HepG2 (cell line): ENCODE measurements around the gene SULT4A1. TPM values are rescaled to one million over a fixed set of nuclear protein-coding genes. Genes with fewer than 3 reads are reported as not detected.

Source experiments
- ATAC-seq: fragments of 200-7000 bp; cut with Tn5 transposase; 3 replicates; pipeline ENCODE4 v1.9.1; 2020; ENCODE audit warnings: mild to moderate bottlenecking, moderate library complexity
- BruUV-seq: library from RNA; stranded (reverse); fragments of 400-500 nt; replicated peaks from 2 replicates; lab custom pipeline; 2021; lab: Mats Ljungman, UMichigan
- CTCF ChIA-PET: fragments of 300-600 bp; formaldehyde crosslinking; extraction: SDS; loops from one replicate; lab custom pipeline; 2021; ENCODE audit warnings: low total read pairs, inconsistent platforms, low intra/inter-chr PET ratio; lab: Yijun Ruan, JAX
- POLR2A ChIA-PET: fragments of 350-600 bp; sonication (Branson Sonifier 250); formaldehyde crosslinking; loops from one replicate; lab custom pipeline; 2020; ENCODE audit warnings: antibody characterized with exemption, inconsistent platforms; lab: Yijun Ruan, JAX
- DNase-seq: peaks from one replicate; pipeline ENCODE4 v3.0.0-alpha.2; 2015; ENCODE audit warnings: low spot score
- FAIRE-seq: peaks from 3 replicates; lab custom pipeline; 2011; peaks lifted over from hg19 to GRCh38; lab: Jason Lieb, UNC
- H2AFZ ChIP-seq: one replicate; pipeline ENCODE4 v1.6.1; 2011; ENCODE audit warnings: low read length, inconsistent platforms
- H3K27ac ChIP-seq: fragments of 300-600 bp; 3 replicates; pipeline ENCODE4 v1.8.0; 2011; ENCODE audit warnings: mixed run types, mild to moderate bottlenecking, mixed read lengths, low read length, inconsistent platforms; ENCODE audit not compliant: insufficient read depth; ENCODE audit errors: extremely low read length
- H3K27me3 ChIP-seq, 2 experiments: fragments of 200-600 bp in 1 of 2; 2 replicates in 1 of 2; 3 replicates in 1 of 2; pipeline versions ENCODE4 v1.6.0 to v1.8.0; 2011; ENCODE audit warnings: low read length in 2 of 2, mild to moderate bottlenecking in 2 of 2, moderate library complexity in 2 of 2, inconsistent platforms in 1 of 2; ENCODE audit not compliant: insufficient read depth in 2 of 2, control insufficient read depth in 1 of 2
- H3K36me3 ChIP-seq, 2 experiments: fragments of 200-600 bp in 1 of 2; replicated peaks in 1 of 2; 2 replicates in 1 of 2; 3 replicates in 1 of 2; pipeline versions ENCODE4 v1.5.1 to v1.8.0; 2011; ENCODE audit warnings: low read length in 2 of 2, inconsistent platforms in 1 of 2; ENCODE audit not compliant: insufficient read depth in 2 of 2, control insufficient read depth in 1 of 2
- H3K4me1 ChIP-seq: 2 replicates; pipeline ENCODE4 v1.5.1; 2012; ENCODE audit warnings: low read length, inconsistent platforms; ENCODE audit not compliant: insufficient read depth
- H3K4me2 ChIP-seq: 2 replicates; pipeline ENCODE4 v1.6.0; 2011; ENCODE audit warnings: low read depth, low read length, inconsistent platforms
- H3K4me3 ChIP-seq, 3 experiments: fragments of 200-600 bp in 1 of 3; sonication (generic), shearing (Covaris generic) in 1 of 3; replicated peaks in 1 of 3; 2 replicates each; pipeline ENCODE4 v1.5.1; 2011 to 2016; ENCODE audit warnings: low read length in 3 of 3, inconsistent platforms in 2 of 3, low read depth in 2 of 3, mild to moderate bottlenecking in 2 of 3, control low read depth in 1 of 3, mixed read lengths in 1 of 3; ENCODE audit not compliant: insufficient read depth in 1 of 3
- H3K79me2 ChIP-seq: one replicate; pipeline ENCODE4 v1.6.1; 2011; ENCODE audit warnings: low read length, inconsistent platforms; ENCODE audit not compliant: insufficient read depth
- H3K9ac ChIP-seq: 2 replicates; pipeline ENCODE4 v1.6.0; 2011; ENCODE audit warnings: mild to moderate bottlenecking, low read depth, low read length, inconsistent platforms; ENCODE audit not compliant: insufficient read depth
- H3K9me3 ChIP-seq: 2 replicates; pipeline ENCODE4 v1.5.1; 2012; ENCODE audit warnings: mild to moderate bottlenecking, low read length
- H4K20me1 ChIP-seq: 2 replicates; pipeline ENCODE4 v1.6.0; 2011; ENCODE audit warnings: inconsistent platforms, mild to moderate bottlenecking, low read length, moderate library complexity; ENCODE audit not compliant: insufficient read depth
- EP300 ChIP-seq, 3 experiments: sonication (generic) in 1 of 3; formaldehyde crosslinking in 1 of 3; IDR thresholded peaks; 2 replicates each; pipeline versions ENCODE4 v1.5.1 to v1.6.1; 2011 to 2020; ENCODE audit warnings: low read depth in 2 of 3, low read length in 2 of 3, borderline replicate concordance in 1 of 3, improper control_type of control experiment in 1 of 3, mild to moderate bottlenecking in 1 of 3, missing genetic modification reagents in 1 of 3, moderate library complexity in 1 of 3
- SMC3 ChIP-seq: IDR thresholded peaks from 2 replicates; pipeline ENCODE4 v1.6.1; 2011; ENCODE audit warnings: low read length, improper control_type of control experiment
- ZC3H13 ChIP-seq: sonication (generic); formaldehyde crosslinking; IDR thresholded peaks from 2 replicates; pipeline ENCODE4 v1.8.1; 2023; ENCODE audit warnings: mild to moderate bottlenecking, missing genetic modification reagents, moderate library complexity
- WGBS: methylation state at CpG from one replicate; pipeline ENCODE4 v1.1.6; 2017; ENCODE audit warnings: low lambda C conversion rate; 5-methylcytosine and 5-hydroxymethylcytosine counted together
- in situ Hi-C: cut with HindIII; loops from 2 replicates; pipeline ENCODE4 v1.10.0; 2017; ENCODE audit warnings: low pct_unique_long_range_greater_than_20kb; ENCODE audit not compliant: extremely low pct_ligation_motif_present
- intact Hi-C: fragments of 100-400 bp; cut with micrococcal nuclease; formaldehyde crosslinking; loops from one replicate; pipeline ENCODE4 v1.10.0; 2022; ENCODE audit not compliant: unreplicated experiment
- polyA plus RNA-seq, 8 experiments: library from polyadenylated mRNA; depleted of rRNA in 3 of 8; stranded (reverse) in 7 of 8; unstranded in 1 of 8; fragments of >200 nt; fragmentation: Illumina TruSeq in 4 of 8; extraction: Trizol in 4 of 8; gene quantifications; 2 replicates each; pipeline versions ENCODE4 v1.2.1 to v1.2.3, GENCODE V29; 2011 to 2016; ENCODE audit warnings: low read depth in 4 of 8, missing spikeins in 1 of 8, mixed read lengths in 1 of 8; ENCODE audit not compliant: insufficient read depth in 1 of 8
- total RNA-seq, 5 experiments: library from RNA; depleted of rRNA; stranded (reverse); fragments of >200 nt; fragmentation: Illumina TruSeq; extraction: Trizol; gene quantifications; 2 replicates each; pipeline ENCODE4 v1.2.3, GENCODE V29; 2016; ENCODE audit warnings: low read depth in 1 of 5
- TF ChIP-seq, protein P1 (sequence below): sonication (generic); formaldehyde crosslinking; conservative IDR thresholded peaks from 2 replicates; pipeline ENCODE4 v1.4.0; 2020; ENCODE audit warnings: missing genetic modification reagents
- TF ChIP-seq, protein P2 (sequence below): sonication (generic); formaldehyde crosslinking; IDR thresholded peaks from 2 replicates; pipeline ENCODE4 v1.8.1; 2023; ENCODE audit warnings: mild to moderate bottlenecking, missing genetic modification reagents, borderline replicate concordance
- TF ChIP-seq, protein P3 (sequence below): sonication (generic); formaldehyde crosslinking; conservative IDR thresholded peaks from 2 replicates; pipeline ENCODE4 v1.8.1; 2023; ENCODE audit warnings: missing genetic modification reagents

SULT4A1 gene
- total and polyA plus RNA-seq, 2 of the 13 experiments (the other 11 are each of a cell fraction or from before 2014, with no cell fraction given), result not detected

DNA sequence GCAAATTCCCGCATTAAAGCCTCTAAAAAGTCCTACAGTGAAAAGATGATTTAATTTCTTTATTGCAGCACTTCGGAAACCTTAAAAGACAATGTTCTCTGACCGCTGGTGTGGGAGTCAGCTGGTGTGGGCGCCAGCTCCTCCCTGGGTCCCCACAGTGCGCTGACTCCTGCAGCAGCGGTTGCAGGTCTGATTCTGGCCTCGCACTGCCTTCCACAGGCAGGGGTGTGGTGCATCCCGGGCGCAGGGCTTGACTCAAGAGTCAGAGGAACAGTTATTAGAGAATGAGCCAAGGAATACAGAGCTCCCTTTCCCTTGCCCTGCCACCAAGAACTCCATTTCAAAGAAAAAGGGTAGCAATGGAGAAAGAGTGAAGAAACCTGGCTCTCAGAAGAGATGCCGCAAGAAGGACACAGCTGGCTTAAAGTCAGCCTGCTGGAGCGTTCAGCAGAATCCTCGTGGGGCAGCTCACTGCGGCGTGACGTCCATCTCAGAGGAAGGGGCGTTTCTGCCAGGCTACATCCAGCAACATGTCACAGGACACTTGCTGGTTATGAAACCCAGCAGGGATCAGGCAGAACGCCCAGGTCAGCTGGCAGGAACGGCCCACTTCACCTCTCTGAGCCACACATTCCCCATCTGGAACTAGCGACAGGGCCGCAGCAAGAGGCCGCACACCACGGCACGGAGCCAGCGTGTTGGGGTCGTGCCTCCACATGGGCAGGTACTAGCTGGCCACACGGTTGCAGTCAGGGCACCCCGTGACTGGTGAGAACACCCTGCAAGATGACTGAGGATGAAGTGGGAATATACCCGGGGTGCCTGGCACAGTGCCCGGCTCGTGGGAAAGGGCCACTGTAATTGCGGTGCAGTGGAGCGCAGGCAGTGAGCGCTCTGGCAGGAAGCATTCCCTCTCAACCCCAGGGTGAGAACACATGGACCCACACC is 32.1 kb downstream of the SULT4A1 start:
- no TSS peak for BruUV-seq
- DNase-seq, result no peak
- CTCF ChIA-PET, result no interaction called here

More for the DNA sequence above, 32.1 kb downstream of the SULT4A1 start:
- no peaks in the 10 kb centered on the region for H3K79me2 ChIP-seq
- intact Hi-C loops (no loop called here), in situ Hi-C loops (no loop called here)
- no peak overlapping the region for H3K9ac ChIP-seq
- TF ChIP-seq EP300 (IDR thresholded peaks at IDR 0.05; ENCODE audit: low read depth in 2 of 2, low read length in 2 of 2), result no peak
- TF ChIP-seq EP300 (CRISPR knock-in tag; IDR thresholded peaks at IDR 0.05; ENCODE audit: borderline replicate concordance), result no peak
- TF ChIP-seq ZC3H13 (CRISPR knock-in tag), result no peak
- TF ChIP-seq, protein P1, sequence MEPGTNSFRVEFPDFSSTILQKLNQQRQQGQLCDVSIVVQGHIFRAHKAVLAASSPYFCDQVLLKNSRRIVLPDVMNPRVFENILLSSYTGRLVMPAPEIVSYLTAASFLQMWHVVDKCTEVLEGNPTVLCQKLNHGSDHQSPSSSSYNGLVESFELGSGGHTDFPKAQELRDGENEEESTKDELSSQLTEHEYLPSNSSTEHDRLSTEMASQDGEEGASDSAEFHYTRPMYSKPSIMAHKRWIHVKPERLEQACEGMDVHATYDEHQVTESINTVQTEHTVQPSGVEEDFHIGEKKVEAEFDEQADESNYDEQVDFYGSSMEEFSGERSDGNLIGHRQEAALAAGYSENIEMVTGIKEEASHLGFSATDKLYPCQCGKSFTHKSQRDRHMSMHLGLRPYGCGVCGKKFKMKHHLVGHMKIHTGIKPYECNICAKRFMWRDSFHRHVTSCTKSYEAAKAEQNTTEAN (CRISPR knock-in tag), result no peak
- TF ChIP-seq, protein P2, sequence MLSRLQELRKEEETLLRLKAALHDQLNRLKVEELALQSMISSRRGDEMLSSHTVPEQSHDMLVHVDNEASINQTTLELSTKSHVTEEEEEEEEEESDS (CRISPR knock-in tag), result no peak
- no peak for TF ChIP-seq SMC3
- TF ChIP-seq, protein P3, sequence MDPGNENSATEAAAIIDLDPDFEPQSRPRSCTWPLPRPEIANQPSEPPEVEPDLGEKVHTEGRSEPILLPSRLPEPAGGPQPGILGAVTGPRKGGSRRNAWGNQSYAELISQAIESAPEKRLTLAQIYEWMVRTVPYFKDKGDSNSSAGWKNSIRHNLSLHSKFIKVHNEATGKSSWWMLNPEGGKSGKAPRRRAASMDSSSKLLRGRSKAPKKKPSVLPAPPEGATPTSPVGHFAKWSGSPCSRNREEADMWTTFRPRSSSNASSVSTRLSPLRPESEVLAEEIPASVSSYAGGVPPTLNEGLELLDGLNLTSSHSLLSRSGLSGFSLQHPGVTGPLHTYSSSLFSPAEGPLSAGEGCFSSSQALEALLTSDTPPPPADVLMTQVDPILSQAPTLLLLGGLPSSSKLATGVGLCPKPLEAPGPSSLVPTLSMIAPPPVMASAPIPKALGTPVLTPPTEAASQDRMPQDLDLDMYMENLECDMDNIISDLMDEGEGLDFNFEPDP (CRISPR knock-in tag), result no peak
- H3K4me3 ChIP-seq, result no peak overlapping the region
- H3K4me1 ChIP-seq, result no peaks in the 10 kb centered on the region
- POLR2A ChIA-PET, result no interaction called here
- WGBS, result 13% methylated on average over 13 of the region's 33 CpGs
- no peaks in the 10 kb centered on the region for H3K36me3 ChIP-seq
- no peak for FAIRE-seq
- no peaks in the 10 kb centered on the region for H3K9me3 ChIP-seq
- peaks cover 4 to 23% of the 10 kb centered on the region in 2 experiments; a peak in 4 of 5 replicates for H3K27me3 ChIP-seq
- no peak overlapping the region for H3K4me2 ChIP-seq
- H4K20me1 ChIP-seq, result peaks cover 2% of the 10 kb centered on the region; the same call in 1 of the 2 replicates
- H2AFZ ChIP-seq, result no peak overlapping the region
- no peak for ATAC-seq
- no peak overlapping the region for H3K27ac ChIP-seq
